ENCODE data around the gene LMOD1.
"Not testable (repeated sequence)": the region's sequence is repeated elsewhere in the genome, so short reads cannot be mapped to it uniquely, and the experiment has no call there.

LMOD1 gene
- total RNA-seq, result 0 to 0.12 (median 0) reads per million in 18 experiments

DNA sequence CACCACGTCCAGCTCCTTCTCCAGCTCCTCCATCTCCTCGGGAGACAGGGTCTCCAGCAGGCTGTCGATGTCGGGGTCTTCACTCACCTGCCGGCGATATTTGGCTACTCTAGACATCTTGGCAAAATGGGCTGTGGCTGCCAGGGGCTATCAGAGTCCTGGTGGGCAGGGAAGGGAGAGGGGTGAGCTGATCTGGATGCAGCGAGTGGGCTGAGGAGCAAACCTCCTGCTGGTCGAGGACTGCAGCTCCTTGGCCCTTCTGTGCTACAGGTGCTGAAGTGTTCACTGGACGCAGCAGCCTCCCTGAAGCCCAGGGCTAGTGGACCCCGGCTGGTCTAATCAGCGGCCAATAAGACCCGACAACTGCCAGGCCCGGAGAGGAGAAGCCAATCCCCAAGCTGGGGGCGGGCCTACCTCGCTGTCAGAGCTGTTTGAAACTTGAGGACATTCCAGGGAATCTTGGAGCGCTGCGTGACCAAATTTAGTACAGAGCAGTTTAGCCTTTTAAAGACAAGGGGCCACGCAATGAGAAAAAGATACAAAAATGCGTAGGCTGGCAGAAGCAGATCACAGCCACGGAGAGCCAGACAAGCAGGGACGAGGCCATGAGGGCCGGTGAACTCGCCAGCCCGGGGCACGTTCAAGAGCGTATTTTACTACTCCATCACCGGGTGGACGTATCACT, at the start of gene LMOD1:
LMOD1 (minus strand) TSS at position 325 of the 685 bp plus-strand sequence; CDS start at position 117, 208 bp downstream.
- DNase-seq, result no peak

DNA sequence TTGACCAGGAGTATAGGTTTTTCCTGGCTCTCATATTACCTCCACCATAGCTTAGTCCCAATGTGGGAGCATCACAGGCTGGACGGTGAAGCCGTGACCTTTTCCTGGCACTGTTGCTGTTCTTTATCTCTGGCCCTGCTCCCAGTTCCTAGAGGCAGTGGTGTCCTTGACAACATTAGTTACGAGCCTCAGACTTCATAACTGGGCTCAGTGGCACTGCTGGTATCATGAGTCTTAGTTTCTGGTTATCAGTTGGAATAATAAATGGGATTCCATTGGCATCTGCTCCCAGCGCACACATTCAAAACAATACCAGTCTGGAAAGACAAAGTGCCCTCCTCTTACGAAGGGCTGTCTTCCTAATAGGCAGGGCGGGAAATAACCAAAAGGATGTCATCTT, 44.1 kb upstream of the LMOD1 start:
- DNase-seq, result no peak

DNA sequence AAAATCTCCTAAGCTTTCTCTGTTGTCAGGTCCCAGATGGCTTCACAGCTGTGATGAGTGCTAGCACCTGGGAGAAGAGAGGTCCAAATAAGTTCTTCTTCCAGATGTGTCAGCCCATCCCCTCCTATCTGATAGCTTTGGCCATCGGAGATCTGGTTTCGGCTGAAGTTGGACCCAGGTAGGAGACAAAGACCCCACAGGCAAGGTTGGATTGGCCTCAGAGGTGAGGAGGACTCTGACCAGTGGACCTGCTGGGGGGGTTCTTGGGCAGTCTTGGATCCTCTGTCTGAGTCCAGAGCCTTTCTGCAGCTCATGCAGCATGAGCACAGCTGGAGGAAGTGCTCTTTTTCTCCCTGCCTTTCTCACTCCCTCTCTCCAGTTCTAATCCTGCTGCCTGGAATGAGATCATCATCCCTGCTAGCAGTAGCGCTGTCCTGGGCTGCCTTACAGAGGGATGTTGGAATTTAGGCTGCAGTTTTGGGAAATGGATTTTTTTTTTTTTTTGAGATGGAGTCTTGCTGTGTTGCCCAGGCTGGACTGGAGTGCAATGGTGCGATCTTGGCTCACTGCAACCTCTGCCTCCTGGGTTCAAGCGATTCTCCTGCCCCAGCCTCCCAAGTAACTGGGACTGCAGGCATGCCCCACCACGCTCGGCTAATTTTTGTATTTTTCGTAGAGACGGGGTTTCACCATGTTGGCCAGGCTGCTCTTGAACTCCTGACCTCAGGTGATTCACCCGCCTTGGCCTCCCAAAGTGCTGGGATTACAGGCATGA, 43.2 kb upstream of the LMOD1 start:
- no peak for DNase-seq

DNA sequence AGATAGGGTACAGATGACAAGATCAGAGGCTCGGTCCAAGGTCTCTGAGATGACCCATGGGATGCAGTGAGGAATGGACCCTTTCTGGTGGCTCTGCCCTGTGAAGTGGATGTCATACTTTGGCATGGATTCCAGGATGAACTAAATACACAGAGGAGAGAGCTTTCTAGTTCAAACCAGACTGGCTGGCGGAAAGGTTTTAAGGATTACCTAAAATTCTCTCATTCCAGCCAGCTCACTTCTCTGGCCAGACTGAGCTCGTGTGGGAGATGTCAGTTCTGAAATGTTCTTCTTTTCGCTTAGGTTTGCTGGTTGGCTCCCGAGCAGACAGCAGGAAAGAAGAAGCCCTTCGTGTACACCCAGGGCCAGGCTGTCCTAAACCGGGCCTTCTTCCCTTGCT, 42.3 kb upstream of the LMOD1 start:
- DNase-seq, result no peak

DNA sequence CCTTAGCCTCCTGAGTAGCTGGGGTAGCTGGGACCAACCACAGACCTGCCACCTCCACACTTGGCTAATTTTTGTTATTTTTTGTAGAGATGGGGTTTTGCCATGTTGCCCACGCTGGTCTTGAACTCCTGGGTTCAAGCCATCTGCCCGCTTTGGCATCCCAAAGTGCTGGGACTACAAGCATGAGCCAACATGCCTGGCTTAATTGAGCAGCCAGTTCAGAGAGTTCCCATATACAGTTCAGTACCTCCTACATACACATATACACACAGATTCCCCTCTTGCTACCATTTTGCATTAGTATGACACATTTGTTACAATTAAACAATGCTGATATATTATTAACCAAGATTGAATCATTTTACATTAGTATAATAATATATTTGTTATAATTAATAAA, 39.0 kb upstream of the LMOD1 start:
- DNase-seq, result no peak

DNA sequence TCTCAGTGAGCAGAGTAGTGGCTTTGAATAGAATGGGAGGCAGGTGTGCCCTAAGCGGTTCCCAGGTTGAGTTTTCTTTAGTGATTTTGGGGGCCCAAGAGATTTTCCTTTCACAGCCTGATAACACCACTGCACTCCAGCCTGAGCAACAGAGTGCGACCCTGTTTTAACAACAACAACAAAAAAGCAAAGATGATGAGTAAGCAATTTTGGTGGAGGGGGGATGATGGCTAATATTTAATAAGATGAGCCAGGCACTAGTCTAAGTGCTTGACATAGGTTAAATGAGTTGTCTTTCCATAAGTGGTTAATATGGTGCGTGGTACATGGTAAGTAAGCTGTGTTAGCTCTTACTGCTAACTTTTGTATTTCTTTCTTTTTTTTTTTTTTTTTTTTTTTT, 38.1 kb upstream of the LMOD1 start:
- DNase-seq, result no peak

DNA sequence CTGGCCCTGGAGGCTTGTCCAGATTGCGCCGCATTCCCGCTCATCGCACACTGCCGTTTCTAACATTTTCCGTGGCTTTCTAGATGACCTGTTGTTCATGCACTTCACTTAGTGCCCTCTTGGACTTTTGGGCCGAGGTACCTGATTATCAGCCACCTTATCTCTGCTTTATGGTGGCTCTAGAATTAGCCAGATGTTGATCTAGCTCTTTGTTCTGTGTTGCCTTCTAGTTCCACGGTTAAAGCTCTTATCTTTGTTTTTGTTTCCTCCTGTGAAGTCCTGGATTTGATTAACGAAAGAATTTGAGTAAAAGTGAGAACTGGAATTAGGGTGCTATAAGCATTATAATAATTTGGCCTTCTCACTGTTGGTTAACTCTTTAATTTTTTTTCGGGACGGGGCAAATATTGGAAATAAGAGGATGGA, 37.0 kb upstream of the LMOD1 start:
- DNase-seq, result no peak

DNA sequence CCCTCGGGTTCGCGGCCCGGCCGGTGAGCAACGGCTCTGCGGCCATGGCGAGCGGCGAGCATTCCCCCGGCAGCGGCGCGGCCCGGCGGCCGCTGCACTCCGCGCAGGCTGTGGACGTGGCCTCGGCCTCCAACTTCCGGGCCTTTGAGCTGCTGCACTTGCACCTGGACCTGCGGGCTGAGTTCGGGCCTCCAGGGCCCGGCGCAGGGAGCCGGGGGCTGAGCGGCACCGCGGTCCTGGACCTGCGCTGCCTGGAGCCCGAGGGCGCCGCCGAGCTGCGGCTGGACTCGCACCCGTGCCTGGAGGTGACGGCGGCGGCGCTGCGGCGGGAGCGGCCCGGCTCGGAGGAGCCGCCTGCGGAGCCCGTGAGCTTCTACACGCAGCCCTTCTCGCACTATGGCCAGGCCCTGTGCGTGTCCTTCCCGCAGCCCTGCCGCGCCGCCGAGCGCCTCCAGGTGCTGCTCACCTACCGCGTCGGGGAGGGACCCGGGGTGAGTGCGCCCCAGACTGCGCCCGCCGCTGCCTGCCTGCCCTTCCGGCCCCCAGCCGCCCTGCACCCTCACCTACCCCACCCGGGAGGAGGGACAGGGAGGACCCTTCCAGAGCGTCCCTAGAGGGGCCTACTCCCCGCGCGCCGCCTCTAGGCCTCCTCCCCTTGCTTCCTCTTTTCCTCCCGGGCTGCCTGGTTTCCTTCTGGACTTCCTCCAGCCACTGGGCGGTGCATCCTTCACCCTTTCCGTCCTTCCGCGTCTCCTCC, 36.5 kb upstream of the LMOD1 start, which contains the start of gene RNPEP:
RNPEP (plus strand) TSS at position 26 of the 757 bp plus-strand sequence; CDS start at position 45, 19 bp downstream.
- DNase-seq, result peak; percentile 86 to 87

DNA sequence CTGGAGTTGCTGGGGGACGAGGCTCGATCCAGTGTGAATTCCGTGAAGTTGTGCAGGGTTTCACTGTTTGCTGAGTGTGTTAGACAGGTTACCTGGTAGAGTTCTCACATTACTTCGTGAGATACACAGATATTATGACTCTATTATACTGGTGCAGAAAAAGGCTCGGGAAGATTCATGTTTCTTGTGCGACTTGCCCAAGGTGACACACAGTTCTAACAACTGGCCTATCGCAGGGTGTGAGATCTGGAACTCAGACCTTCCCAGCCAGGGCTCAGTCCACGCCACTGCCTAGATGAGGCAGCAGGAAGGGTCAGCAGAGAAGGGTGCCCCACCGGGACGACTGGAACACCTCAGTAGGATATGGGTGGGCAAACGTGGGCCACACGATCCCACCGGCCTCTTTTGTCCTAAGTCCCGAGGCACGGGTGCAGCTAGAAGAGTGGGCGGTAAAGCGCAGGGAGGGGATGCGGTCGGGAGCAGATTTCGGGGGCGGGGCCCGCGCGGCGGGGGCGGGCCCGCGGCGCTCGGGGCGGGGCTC, 35.8 kb upstream of the LMOD1 start:
- peak; percentile 61 to 84 for DNase-seq

DNA sequence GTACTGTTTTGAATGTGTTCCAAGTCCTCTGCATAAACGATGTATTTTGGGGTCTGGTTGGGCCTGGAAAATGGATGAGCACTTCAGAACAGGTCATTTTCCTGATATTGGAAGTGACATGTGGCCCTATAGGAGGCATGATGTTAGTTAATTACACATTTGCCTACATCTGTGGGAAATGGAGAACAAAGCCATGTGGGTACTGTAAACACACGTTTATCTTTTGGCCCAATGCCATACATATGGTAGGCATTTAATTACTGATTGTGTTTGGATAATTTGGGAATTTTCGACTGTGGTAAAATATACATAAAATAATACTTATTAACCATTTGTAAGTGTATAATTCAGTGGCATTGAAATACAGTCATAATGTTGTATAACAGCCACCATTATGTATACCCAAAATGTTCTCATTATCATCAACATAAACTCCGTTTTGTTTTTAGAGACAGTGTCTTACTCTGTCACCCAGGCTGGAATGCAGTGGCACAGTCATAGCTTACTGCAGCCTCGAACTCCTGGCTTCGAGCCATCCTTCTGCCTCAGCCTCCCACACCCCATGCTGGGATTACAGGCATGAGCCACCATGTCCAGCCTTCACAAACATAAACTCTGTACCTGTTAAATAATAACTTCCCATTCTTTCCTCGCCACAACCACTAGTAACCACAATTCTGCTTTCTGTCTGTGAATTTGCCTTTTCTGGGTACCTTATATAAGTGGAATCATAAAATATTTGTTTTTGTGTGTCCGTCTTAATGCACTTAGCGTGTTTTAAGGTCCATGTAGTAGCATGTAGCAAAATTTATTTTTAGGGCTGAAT, 24.2 kb upstream of the LMOD1 start:
- DNase-seq, result no peak

DNA sequence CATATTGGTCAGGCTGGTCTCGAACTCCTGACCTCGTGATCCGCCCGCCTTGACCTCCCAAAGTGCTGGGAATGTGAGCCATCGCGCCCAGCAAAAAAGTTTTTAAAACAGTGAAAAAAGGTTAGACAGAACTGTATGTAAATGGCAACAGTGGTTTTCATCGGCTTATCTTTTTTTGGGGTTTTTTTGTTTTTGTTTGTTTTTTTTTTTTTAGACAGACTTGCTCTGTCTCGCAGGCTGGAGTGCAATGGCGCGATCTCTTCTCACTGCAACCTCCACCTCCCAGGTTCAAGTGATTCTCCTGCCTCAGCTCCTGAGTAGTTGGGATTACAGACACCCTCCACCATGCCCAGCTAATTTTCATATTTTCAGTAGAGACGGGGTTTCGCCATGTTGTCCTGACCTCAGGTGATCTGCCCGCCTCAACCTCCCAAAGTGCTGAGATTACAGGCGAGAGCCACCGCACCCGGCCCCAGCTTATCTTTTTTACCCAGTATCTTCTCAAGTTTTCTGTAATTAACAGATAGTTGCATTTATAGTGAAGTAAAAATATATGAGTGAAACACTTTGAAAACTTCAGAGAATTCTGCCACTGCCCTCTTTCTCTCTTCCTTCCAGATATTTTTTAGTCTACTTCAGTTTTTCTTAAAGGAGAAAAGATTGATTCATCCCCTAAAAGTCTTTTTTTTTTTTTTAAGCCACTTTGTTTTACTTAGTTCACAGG, 22.0 kb upstream of the LMOD1 start:
- no peak for DNase-seq

DNA sequence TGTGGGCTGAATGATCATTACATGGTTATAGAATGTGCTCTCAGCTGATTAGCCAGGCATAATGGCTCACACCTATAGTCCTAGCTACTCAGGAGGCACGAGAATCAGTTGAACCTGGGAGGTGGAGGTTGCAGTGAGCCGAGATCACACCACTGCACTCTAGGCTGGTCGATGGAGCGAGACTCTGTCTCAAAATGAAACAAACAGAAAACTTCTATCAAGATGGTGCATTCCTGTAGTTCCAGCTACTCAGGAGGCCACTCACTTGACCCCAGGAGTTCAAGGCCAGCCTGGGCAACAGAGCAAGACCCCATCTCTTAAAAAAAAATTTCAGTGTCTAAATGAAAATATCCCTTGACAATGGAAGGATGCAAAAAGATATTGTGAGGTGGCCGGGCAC, 19.8 kb upstream of the LMOD1 start:
- DNase-seq, result no peak

DNA sequence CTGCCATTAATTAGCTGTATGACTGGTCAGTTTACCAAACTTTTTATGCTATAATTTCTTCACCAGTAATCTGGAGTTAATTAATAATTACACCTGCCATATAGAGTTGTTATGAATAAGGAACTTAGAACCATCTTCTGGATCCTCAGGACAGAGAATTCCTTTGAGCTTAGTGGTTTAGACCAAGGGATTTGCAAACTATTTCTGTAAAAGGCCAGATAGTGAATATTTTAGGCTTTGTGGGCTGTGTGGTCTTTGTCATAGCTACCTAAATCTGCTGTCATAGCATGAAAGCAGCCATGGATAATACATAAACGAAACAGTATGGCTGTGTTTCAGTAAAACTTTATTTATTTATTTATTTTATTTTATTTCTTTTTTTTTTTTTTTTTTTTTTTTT, 17.9 kb upstream of the LMOD1 start:
- DNase-seq, result no peak

DNA sequence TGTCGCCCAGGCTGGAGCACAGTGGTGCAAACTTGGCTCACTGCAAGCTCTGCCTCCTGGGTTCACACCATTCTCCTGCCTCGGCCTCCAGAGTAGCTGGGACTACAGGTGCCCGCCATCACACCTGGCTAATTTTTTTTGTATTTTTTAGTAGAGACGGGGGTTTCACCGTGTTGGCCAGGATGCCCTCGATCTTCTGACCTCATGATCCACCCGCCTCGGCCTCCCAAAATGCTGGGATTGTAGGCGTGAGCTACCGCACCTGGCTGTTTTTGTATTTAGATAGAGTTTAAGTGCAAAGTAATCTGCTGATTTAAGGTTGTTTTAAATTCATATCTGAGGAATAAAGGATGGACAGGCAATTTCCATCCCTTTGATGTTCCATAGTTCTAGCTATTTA, 16.0 kb upstream of the LMOD1 start:
- not testable (repeated sequence) for DNase-seq

DNA sequence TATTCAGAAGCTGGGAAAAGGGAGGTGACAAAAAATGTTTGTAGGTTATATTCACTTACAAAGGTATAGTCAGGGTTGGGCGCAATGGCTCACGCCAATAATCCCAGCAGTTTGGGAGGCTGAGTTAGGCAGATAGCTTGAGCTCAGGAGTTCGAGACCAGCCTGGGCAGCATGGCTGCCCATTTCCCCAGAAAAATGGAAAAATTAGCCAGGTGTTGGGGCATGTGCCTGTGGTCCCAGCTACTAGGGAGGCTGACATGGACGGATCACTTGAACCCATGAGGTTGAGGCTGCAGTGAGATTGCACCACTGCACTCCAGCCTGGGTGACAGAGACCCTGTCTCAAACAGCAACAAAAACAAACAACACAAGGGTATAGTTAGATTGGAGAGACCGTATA, 12.0 kb upstream of the LMOD1 start:
- no peak for DNase-seq

DNA sequence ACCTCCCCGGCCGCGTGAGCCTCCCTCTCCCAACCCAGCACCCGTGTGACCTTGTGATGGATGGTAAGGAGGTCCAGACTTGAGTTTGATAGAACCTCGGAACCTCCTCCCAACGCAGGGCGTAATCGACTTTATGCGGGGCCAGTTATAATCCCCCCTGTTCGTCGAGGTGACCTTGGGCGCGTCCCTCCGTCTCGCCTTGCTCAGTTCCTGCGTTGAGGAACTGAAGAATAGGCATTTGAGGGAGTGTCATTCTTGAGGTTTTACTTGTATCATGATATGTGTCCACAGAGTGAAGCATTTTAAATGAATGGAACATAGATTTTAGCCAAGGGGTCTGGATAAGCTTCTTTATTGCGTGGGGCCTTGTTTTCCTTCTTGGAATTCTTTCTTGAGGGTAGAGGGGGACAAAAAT, 9.4 kb upstream of the LMOD1 start:
- no peak for DNase-seq

DNA sequence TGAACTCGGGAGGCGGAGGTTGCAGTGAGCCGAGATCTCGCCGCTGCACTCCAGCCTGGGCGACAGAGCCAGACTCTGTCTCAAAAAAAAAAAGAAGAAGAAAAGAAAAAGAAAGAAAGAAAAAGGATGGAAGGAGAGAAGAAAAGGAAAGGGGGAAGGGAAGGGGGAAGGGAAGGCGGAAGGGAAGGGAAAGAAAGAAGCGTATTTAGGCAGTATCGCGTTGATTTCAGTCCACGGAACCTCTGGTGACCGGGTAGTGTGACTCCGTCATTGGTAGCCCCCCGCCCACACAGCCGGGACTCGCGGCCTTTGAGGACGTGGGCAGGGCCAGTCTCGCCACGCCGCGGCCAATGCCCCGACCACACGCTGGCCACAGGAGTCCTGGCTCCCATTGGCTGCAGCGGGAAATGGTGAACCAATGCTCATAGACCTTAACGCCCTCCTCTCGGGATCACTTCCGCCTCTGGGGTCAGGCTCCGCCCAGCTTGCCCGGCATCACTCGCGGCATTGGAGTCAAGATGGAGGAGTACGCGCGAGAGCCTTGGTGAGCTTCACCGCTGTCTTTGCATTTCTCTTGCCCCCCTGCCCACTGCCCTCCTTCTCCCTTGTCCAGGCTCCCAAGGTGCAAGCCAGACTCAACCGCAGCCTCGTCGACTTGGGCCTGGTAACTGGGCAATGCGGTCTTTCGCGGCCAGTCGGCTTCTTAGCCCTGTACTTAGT, 8.8 kb upstream of the LMOD1 start, which contains the start of gene TIMM17A:
TIMM17A (plus strand) TSS at position 495 of the 720 bp plus-strand sequence; CDS start at position 519, 24 bp downstream.
- peak; percentile 99 for DNase-seq

DNA sequence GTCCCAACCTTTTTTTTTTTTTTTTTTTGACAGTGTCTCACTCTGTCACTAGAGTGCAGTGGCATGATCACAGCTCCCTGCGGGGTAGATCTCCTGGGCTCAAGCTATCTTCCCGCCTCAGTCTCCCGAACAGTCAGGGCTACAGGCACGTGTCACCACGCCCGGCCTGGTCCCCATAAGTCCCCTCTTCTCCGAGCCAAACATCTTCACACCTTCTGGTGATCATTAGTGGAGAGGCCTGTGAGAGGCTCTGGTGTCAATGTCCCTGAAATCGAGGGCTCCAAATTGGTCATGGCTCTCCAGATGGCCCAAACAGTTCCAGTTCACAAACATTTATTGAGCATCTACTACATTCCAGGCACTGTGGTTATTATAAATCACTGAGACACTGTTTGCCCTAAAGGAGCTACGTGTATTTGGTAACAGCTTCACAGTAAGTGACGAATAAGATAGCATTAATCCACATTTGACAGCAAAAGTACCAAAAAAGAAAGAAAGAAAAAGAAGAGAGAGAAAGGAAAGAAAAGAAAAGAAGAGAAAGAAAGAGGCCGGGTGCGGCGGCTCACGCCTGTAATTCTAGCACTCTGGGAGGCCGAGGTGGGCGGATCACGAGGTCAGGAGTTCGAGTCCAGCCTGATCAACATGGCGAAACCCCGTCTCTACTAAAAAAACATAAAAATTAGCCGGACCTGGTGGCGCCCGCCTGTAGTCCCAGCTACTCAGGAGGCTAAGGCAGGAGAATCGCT, 8.1 kb upstream of the LMOD1 start:
- no peak for DNase-seq

DNA sequence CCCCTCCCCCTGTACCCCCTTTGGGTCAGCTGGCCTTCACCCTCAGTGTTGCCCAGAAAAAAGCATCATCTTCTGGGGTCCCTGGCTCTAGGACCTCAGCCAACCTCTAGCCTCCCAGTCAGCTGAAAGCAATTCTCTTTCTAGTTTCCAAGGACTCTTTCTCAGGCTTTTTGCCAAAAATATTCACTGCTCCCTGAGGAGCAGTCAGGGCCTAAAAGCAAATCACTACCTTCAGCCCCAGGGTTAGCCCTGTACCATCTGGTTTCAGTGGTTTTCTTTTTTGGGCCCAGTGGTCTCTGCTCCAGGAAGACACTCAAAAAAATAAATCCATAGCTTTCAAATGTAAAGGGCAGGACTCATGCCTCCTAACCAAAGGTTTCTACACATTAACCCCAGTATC, 3.1 kb upstream of the LMOD1 start:
- no peak for DNase-seq

DNA sequence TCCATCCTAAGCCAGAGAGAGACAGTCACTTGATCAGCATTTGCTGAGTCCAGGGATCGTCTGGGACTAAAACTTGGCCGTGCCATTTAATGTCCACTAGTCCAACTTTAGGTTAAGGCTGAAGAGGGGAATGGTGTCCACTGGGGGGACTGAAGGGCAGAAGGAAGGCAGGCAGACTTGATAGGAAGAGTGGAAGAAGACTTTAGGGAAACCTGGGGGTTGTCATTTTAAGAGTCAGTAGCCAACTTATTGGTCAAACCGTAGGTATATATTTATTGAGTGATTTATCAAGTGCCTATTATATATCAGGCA, 1.3 kb upstream of the LMOD1 start:
- DNase-seq, result no peak

Data from inflammatory macrophage (primary cell).